SK-N-MC (cell line): ENCODE results near the gene NHERF2.

Experiments used
- EZH2 ChIP-seq: fragments of 200-600 bp; sonication (generic); IDR thresholded peaks from one replicate; pipeline ENCODE4 v1.6.1; 2017; ENCODE audit warnings: antibody characterized with exemption
- FOXP2 ChIP-seq: optimal IDR thresholded peaks from 2 replicates; pipeline ENCODE3; 2011; ENCODE audit warnings: mild to moderate bottlenecking, moderate library complexity; ENCODE audit not compliant: insufficient read depth; ENCODE audit errors: extremely low read length, control extremely low read depth
- POLR2AphosphoS5 ChIP-seq: IDR thresholded peaks from 2 replicates; pipeline ENCODE4 v1.6.1; 2012; ENCODE audit warnings: mild to moderate bottlenecking, low read depth, low read length, borderline replicate concordance

DNA sequence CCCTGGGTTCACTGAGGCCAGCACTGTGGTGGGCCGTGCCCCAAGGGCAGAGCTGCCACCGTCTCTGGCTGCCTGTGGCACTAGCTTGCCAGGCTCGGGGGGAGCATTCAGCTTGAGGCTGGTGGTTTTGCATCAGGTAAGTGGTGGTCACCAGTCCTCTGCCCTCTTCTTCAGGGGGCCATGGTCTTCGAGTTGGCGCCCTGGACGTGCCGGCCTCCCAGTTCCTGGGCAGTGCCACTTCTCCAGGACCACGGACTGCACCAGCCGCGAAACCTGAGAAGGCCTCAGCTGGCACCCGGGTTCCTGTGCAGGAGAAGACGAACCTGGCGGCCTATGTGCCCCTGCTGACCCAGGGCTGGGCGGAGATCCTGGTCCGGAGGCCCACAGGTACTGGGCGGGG lies 53.3 kb downstream of the NHERF2 start:
- TF ChIP-seq FOXP2 (no peak), POLR2AphosphoS5 (no peak), EZH2 (no peak)
